Activated CD4-positive, alpha-beta T cell treated with anti-CD3 and anti-CD28 coated beads, Interleukin-2, amount 10 ng/mL, durations not matched to agents 24 days and 14 days (primary cell): ENCODE data around the gene FAM120B. TPM values are rescaled to one million over a fixed set of nuclear protein-coding genes. Genes with fewer than 3 reads are reported as not detected.

Experiments
- DNase-seq: peaks from one replicate; pipeline ENCODE4 v3.0.0; 2022
- H3K27ac Mint-ChIP-seq: one replicate; pipeline ENCODE4 v1.8.0; 2022; ENCODE audit warnings: mild to moderate bottlenecking, mixed read lengths
- H3K27me3 Mint-ChIP-seq: one replicate; pipeline ENCODE4 v1.8.0; 2022; ENCODE audit warnings: mixed read lengths
- H3K36me3 Mint-ChIP-seq: one replicate; pipeline ENCODE4 v1.8.0; 2022; ENCODE audit warnings: low read depth, mild to moderate bottlenecking, mixed read lengths
- H3K4me1 Mint-ChIP-seq: one replicate; pipeline ENCODE4 v1.8.0; 2021; ENCODE audit warnings: mixed read lengths
- H3K4me3 Mint-ChIP-seq: one replicate; pipeline ENCODE4 v1.8.0; 2022; ENCODE audit warnings: mild to moderate bottlenecking, moderate library complexity, mixed read lengths
- H3K9me3 Mint-ChIP-seq: one replicate; pipeline ENCODE4 v1.8.0; 2021; ENCODE audit warnings: mixed read lengths
- intact Hi-C: fragments of 100-400 bp; cut with micrococcal nuclease; formaldehyde crosslinking; loops from one replicate; pipeline ENCODE4 v1.15.1; 2023
- total RNA-seq: library from RNA; stranded (reverse); gene quantifications from 2 replicates; pipeline ENCODE4 v1.2.3, GENCODE V29; 2022

FAM120B gene
- total RNA-seq, 1 donor from 2014 or later = 19.3 TPM

- Mint-ChIP-seq H3K9me3 (no peaks in the 10 kb centered on the region), H3K36me3 (peaks cover 2% of the 10 kb centered on the region), H3K4me3 (no peak overlapping the region), H3K27me3 (peaks cover 61% of the 10 kb centered on the region), H3K27ac (no peak overlapping the region), H3K4me1 (peaks cover 26% of the 10 kb centered on the region)
- intact Hi-C loops = loop anchor here (2.0 to 10.0 kb wide), 3 partner anchors 13 to 463 kb away; partner anchors contain the start of gene FAM120B
- no peak for DNase-seq
These were observed 13.0 kb upstream of the FAM120B start for GRCh38 chr6:170293341-170294231.

DNA sequence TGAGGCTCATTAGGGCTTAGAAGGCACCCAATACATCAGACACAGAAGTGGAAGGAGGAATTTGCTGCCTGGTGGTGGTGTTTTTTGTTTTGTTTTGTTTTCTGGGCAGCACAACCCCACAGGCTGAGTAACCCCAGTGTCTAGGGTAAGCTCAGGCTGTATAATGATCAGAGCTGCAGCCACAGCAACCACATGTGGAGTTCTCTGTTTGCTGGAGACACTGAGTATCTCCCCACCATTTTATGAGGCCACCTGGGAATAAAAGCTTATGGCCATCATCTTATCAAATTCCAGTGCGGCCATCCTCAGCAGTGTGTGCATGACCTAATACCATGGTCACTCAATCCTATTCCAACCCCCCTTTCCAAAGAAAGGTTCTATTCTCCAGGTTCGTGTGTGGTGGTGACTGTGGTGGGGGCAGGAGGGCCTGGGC is 12.2 kb upstream of the FAM120B start:
- Mint-ChIP-seq H3K27ac (no peak overlapping the region), H3K36me3 (peaks cover 2% of the 10 kb centered on the region), H3K27me3 (peaks cover 64% of the 10 kb centered on the region), H3K4me1 (peaks cover 24% of the 10 kb centered on the region), H3K4me3 (peak overlapping the region; percentile 41), H3K9me3 (no peaks in the 10 kb centered on the region)
- no peak for DNase-seq
- intact Hi-C loops = loop anchor here (10.0 kb wide), 1 partner anchor 150 kb away; no protein-coding TSS in a partner anchor

DNA sequence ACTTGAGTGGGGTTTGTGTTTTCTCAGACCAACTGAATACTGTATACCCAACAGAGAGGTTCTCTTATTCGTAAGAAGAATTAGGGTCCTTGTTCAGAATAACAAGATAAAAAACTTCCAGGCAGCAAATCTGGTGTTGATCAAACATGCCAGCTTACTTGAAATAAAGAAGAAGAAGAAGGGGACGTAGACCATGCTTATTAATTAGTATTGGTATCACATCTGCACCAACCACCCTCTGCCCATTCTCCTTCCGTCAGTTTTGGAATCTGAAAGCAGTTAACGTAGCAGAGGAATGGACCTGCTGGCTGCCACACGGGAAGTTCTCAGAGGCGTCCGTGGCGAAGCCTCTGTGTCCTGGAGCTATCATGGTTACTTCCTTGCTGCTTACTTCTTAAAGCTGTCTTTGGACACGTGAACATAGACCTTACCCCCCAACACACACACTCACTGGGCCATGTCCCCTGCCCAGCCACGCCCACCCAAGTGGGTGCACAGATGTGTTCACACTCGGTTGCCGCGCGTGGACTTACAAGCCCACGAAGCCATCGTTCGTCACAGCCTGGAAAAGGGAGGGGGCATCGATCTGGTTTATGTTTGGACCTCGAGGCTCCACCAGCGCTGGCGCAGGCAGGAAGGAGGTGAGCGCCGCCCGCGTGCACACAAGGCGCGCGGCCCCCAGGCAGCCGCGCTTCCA is 11.6 kb upstream of the FAM120B start:
- Mint-ChIP-seq H3K9me3 (no peaks in the 10 kb centered on the region), H3K4me1 (peaks cover 24% of the 10 kb centered on the region), H3K27me3 (peaks cover 70% of the 10 kb centered on the region), H3K27ac (no peak overlapping the region), H3K4me3 (peak overlapping the region; percentile 41), H3K36me3 (peaks cover 2% of the 10 kb centered on the region)
- intact Hi-C loops = loop anchor here (10.0 kb wide), 1 partner anchor 150 kb away; no protein-coding TSS in a partner anchor
- DNase-seq = no peak

DNA sequence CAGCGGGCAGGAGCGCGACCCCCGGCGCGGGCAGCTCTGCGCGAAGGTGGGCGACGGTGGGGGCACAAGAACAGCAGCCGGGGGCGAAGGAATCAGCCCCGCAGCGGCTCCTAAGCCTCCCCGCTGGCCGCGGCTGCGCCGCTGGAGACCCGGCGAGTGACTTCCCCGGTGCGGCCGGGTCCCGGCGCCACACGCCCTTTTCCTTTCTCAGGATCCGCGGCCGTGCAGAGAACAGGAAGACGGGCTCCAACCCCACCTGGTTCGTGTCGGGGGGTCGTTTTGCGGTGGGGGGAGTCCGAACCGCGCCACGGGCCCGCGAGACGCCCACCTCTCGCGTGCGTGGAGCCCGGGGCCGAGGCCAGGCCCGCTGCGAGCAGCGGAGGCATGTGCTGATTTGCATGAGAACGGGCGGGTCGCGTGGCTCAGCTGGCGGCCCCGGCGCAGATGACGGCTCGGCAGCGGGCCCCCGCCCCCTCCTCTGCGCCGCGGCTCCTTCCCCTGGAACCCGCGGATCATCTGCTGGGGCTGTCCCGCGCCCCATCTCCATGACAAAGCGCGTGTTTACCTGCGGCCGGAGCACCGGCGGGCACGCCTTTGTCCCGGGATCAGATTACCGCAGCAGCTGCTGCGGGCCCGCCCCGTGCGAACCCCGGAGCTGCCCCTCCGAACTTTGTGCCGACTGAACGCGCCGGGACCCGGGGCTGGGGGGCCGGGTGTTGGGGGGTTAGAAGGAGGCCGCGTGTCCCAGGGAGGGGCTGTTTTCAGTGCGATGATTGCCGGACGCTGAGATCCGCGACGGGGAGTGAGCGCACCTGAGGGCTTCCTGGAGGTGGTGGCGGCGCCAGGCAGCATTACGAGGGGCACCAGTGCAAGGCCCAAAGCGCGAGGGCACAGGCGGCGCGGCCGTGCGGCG is 10.8 kb upstream of the FAM120B start:
- intact Hi-C loops = loop anchor here (10.0 kb wide), 1 partner anchor 151 kb away; no protein-coding TSS in a partner anchor
- peak; percentile 77 for DNase-seq
- Mint-ChIP-seq H3K27me3 (peaks cover 73% of the 10 kb centered on the region), H3K27ac (peak overlapping the region; percentile 41), H3K4me3 (peak overlapping the region; percentile 81), H3K4me1 (peaks cover 21% of the 10 kb centered on the region), H3K9me3 (no peaks in the 10 kb centered on the region), H3K36me3 (peaks cover 2% of the 10 kb centered on the region)

DNA sequence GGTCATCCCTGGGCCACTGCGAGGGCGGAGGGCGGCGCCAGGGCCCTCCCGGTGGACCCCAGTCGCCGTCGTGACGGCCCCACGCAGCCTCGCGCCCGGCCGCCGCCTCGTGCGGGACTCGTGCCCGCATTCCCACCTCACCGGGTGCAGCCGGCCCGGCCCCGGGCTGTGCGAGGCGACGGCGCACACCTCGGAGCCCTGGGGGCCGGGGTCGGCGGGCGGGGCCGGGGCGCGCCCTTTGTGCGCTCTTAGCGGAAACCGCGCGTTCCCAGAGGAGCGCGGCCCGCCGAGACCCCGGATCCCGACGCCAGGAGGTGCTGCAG is 10.2 kb upstream of the FAM120B start:
- no peak for DNase-seq
- Mint-ChIP-seq H3K36me3 (peaks cover 2% of the 10 kb centered on the region), H3K4me1 (peaks cover 21% of the 10 kb centered on the region), H3K27me3 (peaks cover 77% of the 10 kb centered on the region), H3K4me3 (no peak overlapping the region), H3K27ac (no peak overlapping the region), H3K9me3 (peaks cover under 1% of the 10 kb centered on the region)
- intact Hi-C loops = loop anchor here (10.0 kb wide), 1 partner anchor 152 kb away; no protein-coding TSS in a partner anchor

- intact Hi-C loops = loop anchor here (10.0 kb wide), 1 partner anchor 152 kb away; no protein-coding TSS in a partner anchor
These were observed 9.6 kb upstream of the FAM120B start for GRCh38 chr6:170296746-170297575.

GRCh38 chr6:170297576-170298330 is 8.8 kb upstream of the FAM120B start:
- no peak for DNase-seq
- peaks cover 12% of the 10 kb centered on the region for H3K4me1 Mint-ChIP-seq
- H3K4me3 Mint-ChIP-seq = no peak overlapping the region
- peaks cover 3% of the 10 kb centered on the region for H3K36me3 Mint-ChIP-seq
- H3K9me3 Mint-ChIP-seq = peaks cover 6% of the 10 kb centered on the region
- H3K27me3 Mint-ChIP-seq = peaks cover 78% of the 10 kb centered on the region
- H3K27ac Mint-ChIP-seq = no peak overlapping the region
- intact Hi-C loops = loop anchor here (10.0 kb wide), 1 partner anchor 153 kb away; no protein-coding TSS in a partner anchor

More at GRCh38 chr6:170296746-170297575, 9.6 kb upstream of the FAM120B start:
- Mint-ChIP-seq H3K27ac (no peak overlapping the region), H3K4me3 (no peak overlapping the region), H3K4me1 (peaks cover 19% of the 10 kb centered on the region), H3K36me3 (peaks cover 3% of the 10 kb centered on the region), H3K27me3 (peaks cover 80% of the 10 kb centered on the region), H3K9me3 (peaks cover 6% of the 10 kb centered on the region)
- no peak for DNase-seq

DNA sequence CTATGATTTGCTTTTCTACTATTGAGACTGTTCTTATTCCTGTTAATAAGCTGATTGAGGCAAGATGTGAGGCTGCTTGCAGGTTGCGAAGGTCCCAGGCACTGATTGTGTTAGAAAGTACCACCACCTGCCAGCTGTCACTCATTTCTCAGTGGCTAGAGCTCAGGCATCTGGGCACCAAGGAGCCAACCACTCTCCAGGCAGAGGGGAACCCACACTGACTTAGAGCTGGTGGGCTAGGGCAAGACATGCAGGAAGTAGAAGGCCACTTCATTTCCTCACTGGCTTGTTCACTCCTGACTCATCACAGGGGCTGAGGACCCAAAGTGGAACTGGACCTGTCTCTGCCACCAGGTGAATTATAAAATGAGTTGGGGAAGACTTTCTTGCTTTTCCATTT is 7.9 kb upstream of the FAM120B start:
- Mint-ChIP-seq H3K9me3 (peaks cover 6% of the 10 kb centered on the region), H3K4me3 (no peak overlapping the region), H3K27ac (no peak overlapping the region), H3K36me3 (peaks cover 3% of the 10 kb centered on the region), H3K4me1 (peaks cover 7% of the 10 kb centered on the region), H3K27me3 (peaks cover 76% of the 10 kb centered on the region)
- intact Hi-C loops = loop anchor here (10.0 kb wide), 1 partner anchor 154 kb away; no protein-coding TSS in a partner anchor
- no peak for DNase-seq

GRCh38 chr6:170301184-170301583 is 5.4 kb upstream of the FAM120B start:
- DNase-seq = no peak
- Mint-ChIP-seq H3K9me3 (peaks cover 6% of the 10 kb centered on the region), H3K4me3 (no peak overlapping the region), H3K36me3 (peaks cover 3% of the 10 kb centered on the region), H3K4me1 (peaks cover 3% of the 10 kb centered on the region), H3K27ac (no peak overlapping the region), H3K27me3 (peaks cover 77% of the 10 kb centered on the region)
- intact Hi-C loops = loop anchor here (10.0 kb wide), 1 partner anchor 224 kb away; no protein-coding TSS in a partner anchor

- peaks cover 41% of the 10 kb centered on the region for H3K27me3 Mint-ChIP-seq
These were observed 694 bp upstream of the FAM120B start for GRCh38 chr6:170305805-170306323.

GRCh38 chr6:170307080-170307545 is 555 bp downstream of the FAM120B start:
- Mint-ChIP-seq H3K4me1 (peaks cover 31% of the 10 kb centered on the region), H3K36me3 (peaks cover 21% of the 10 kb centered on the region), H3K27me3 (peaks cover 31% of the 10 kb centered on the region), H3K9me3 (no peaks in the 10 kb centered on the region), H3K4me3 (peak overlapping the region; percentile 94), H3K27ac (peak overlapping the region; percentile 94)
- intact Hi-C loops = loop anchor here (2.0 to 10.0 kb wide), 8 partner anchors 14 to 605 kb away; partner anchors contain the start of genes C6orf120, DYNLT2, ERMARD and PDCD2
- DNase-seq = no peak

More at GRCh38 chr6:170305805-170306323, 694 bp upstream of the FAM120B start:
- peaks cover 19% of the 10 kb centered on the region for H3K36me3 Mint-ChIP-seq
- no peak for DNase-seq
- H3K4me1 Mint-ChIP-seq = peaks cover 25% of the 10 kb centered on the region
- H3K4me3 Mint-ChIP-seq = peak overlapping the region; percentile 94
- H3K9me3 Mint-ChIP-seq = peaks cover 6% of the 10 kb centered on the region
- peak overlapping the region; percentile 5 for H3K27ac Mint-ChIP-seq
- intact Hi-C loops = loop anchor here (1.0 to 10.0 kb wide), 9 partner anchors 13 to 604 kb away; partner anchors contain the start of genes C6orf120, DYNLT2, ERMARD and PDCD2
